TTC549 (cell line): ENCODE results near the gene PILRB.

Experiments used
- FAIRE-seq: peaks from 2 replicates; lab custom pipeline; 2012; peaks lifted over from hg19 to GRCh38; lab: Jason Lieb, UNC

PILRB gene

GRCh38 chr7:100407285-100408180, 49.6 kb downstream of the PILRB start:
- no peak for FAIRE-seq

- FAIRE-seq = no peak
These were observed 53.2 kb downstream of the PILRB start for GRCh38 chr7:100411101-100411500.

GRCh38 chr7:100413346-100413745, 55.4 kb downstream of the PILRB start:
- FAIRE-seq = no peak

GRCh38 chr7:100413889-100414288, 56.0 kb downstream of the PILRB start:
- no peak for FAIRE-seq

GRCh38 chr7:100415448-100415847, 57.5 kb downstream of the PILRB start:
- FAIRE-seq = no peak
